COLO829 (cell line): Measurements from ENCODE around the gene KANSL2.
"Not testable (repeated sequence)": the region's sequence is repeated elsewhere in the genome, so short reads cannot be mapped to it uniquely, and the experiment has no call there.

Experiments used
- DNase-seq: peaks from one replicate; pipeline ENCODE4 v3.0.0; 2012; ENCODE audit warnings: low spot score

KANSL2 gene

GRCh38 chr12:48682927-48683326 is 889 bp upstream of the KANSL2 start:
- no peak for DNase-seq

- DNase-seq, result not testable (repeated sequence)
Observed at GRCh38 chr12:48682533-48682905, 481 bp upstream of the KANSL2 start.

- peak; percentile 18 for DNase-seq
Observed at GRCh38 chr12:48681399-48681709, 684 bp downstream of the KANSL2 start.

GRCh38 chr12:48680861-48681260 is 1.2 kb downstream of the KANSL2 start:
- no peak for DNase-seq

DNA sequence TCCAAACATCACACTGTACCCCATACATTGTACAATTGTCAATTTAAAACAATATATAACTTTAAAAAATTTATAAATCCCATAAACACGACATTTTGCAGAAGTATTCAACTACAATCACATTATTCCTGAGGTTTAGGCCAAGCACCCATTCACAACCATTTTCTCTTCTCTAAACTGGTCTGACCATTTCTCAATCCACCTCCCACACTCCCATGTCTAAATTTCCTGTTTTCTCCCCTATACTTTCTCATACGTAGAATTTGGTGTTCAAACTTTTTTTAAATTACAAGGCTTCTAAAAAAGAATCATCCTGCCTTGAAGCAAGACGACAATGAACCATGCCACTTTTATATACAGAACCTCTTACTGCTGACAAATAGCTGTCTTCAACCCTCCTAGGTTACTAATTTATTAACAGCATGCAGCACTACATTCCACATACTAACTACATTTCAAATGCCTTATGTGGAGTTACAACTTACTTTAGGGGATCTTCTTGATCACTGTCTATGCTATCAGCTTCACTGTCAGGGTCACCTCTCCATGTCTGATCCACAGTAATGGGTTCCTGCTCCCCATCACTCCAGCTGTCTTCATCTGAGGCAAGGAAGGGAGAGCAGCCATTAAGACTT is 3.4 kb downstream of the KANSL2 start:
- no peak for DNase-seq

- no peak for DNase-seq
Observed at GRCh38 chr12:48671231-48671856, 10.7 kb downstream of the KANSL2 start.

- no peak for DNase-seq
Observed at GRCh38 chr12:48668996-48669395, 13.0 kb downstream of the KANSL2 start.

- no peak for DNase-seq
Observed at GRCh38 chr12:48659863-48660262, 22.2 kb downstream of the KANSL2 start.

DNA sequence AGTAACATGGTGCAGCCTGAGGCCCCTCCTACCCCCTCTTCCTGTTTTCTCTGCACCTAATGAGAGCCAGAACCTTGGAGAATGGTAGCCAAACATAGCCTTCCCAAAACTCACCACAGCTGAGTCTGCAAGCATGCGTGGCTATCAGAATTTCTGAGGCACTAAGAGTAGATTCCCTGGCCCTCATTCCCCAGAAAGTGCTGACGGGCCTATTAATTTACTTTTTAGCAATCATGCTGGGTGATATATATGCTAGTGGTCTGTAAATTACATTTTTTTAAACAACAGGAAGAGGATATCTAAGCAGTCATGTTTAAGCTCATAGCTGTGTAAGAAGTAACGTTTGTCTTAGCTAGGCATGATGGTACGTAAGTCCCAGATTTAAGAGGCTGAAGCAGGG is 30.4 kb downstream of the KANSL2 start:
- DNase-seq, result no peak

GRCh38 chr12:48645354-48645753 is 36.7 kb downstream of the KANSL2 start:
- DNase-seq, result not testable (repeated sequence)

DNA sequence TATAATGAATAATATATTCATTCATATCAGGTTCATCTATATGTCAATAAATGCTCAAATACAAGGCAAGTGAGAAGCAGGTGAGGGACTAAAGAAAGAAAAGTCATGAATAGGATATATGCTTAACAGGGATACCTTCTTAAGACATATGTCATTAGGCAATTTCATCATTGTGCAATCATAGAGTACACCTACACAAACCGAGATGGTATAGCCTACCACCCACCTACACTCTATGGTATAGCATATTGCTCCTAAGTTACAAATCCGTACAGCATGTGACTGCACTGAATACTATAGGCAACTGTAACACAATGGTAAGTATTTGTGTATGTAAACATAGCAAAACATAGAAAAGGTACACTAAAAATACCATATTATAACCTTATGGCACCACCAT is 39.0 kb downstream of the KANSL2 start:
- DNase-seq, result no peak

DNA sequence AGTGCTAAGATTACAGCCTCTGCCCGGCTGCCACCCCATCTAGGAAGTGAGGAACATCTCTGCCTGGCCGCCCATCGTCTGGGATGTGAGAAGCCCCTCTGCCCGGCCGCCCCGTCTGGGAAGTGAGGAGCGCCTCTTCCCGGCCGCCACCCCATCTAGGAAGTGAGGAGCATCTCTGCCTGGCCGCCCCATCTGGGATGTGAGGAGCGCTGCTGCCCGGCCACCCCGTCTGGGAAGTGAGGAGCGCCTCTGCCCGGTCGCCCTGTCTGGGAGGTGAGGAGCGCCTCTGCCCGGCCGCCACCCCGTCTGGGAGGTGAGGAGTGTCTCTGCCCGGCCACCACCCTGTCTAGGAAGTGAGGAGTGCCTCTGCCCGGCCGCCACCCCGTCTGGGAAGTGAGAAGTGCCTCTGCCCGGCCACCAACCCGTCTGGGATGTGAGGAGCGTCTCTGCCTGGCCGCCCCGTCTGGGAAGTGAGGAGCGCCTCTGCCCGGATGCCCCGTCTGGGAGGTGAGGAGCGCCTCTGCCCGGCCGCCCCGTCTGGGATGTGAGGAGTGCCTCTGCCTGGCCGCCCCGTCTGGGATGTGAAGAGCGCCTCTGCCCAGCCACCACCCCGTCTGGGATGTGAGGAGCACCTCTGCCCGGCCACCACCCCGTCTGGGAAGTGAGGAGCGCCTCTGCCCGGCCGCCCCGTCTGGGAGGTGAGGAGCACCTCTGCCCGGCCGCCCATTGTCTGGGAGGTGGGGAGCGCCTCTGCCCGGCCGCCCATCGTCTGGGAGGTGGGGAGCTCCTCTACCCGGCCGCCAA is 40.1 kb downstream of the KANSL2 start:
- not testable (repeated sequence) for DNase-seq

GRCh38 chr12:48640854-48641253 is 41.2 kb downstream of the KANSL2 start:
- DNase-seq, result no peak

- no peak for DNase-seq
Observed at GRCh38 chr12:48640428-48640827, 41.6 kb downstream of the KANSL2 start.

- no peak for DNase-seq
Observed at GRCh38 chr12:48631071-48631470, 51.0 kb downstream of the KANSL2 start.

DNA sequence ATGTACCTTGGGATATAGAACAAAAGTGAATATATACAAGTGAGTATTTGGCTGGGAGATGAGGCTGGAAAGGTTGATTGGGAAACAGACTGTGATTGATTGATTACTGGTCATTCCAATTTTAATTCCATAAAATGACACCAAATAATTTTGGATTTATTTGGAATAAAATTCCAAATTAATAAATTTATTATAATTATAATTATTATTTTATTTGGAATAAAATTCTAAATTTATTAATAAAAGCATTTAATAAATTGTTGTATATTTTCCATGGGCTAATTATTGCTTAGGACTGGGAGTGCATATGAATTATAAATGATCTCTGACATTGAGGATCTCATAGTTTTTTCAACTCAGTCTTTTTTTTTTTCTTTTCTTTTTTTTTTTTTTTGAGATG is 51.7 kb downstream of the KANSL2 start:
- no peak for DNase-seq

GRCh38 chr12:48629541-48629940 is 52.5 kb downstream of the KANSL2 start:
- DNase-seq, result no peak

GRCh38 chr12:48627556-48627955 is 54.5 kb downstream of the KANSL2 start:
- no peak for DNase-seq

- not testable (repeated sequence) for DNase-seq
Observed at GRCh38 chr12:48622997-48623396, 59.0 kb downstream of the KANSL2 start.

GRCh38 chr12:48618541-48618940 is 63.5 kb downstream of the KANSL2 start:
- DNase-seq, result peak; percentile 78

- DNase-seq, result no peak
Observed at GRCh38 chr12:48615681-48616080, 66.4 kb downstream of the KANSL2 start.

DNA sequence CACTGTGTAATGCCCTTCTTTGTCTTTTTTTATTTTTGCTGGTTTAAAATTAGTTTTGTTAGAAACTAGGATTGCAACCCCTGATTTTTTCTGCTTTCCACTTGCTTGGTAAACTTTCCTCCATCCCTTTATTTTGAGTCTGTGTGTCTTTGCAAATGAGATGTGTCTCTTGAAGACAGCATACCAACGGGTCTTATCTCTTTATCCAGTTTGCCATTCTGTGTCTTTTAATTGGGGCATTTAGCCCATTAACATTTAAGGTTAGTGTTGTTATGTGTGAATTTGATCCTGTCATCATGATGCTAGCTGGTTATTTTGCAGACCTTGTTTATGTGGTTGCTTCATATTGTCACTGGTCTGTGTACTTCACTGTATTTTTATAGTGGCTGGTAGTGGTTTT is 68.7 kb downstream of the KANSL2 start:
- DNase-seq, result no peak
